Activated T-cell treated with anti-CD3 and anti-CD28 coated beads, Interleukin-2, amount 50 U/mL, for 4 hours (primary cell): ENCODE data around the gene TECTB. TPM values are rescaled to one million over a fixed set of nuclear protein-coding genes. Genes with fewer than 3 reads are reported as not detected.
A peak's percentile ranks its signal among the peaks of the same experiment; 100 is the strongest.

Source experiments
- ATAC-seq, 2 donors: fragments of 200-7000 bp; cut with Tn5 transposase; one replicate each; pipeline ENCODE4 v1.10.0; 2021
- DNase-seq: peaks from one replicate; pipeline ENCODE4 v3.0.0-alpha.2; 2020
- H3K27me3 Mint-ChIP-seq: one replicate; pipeline ENCODE4 v1.8.0; 2021; ENCODE audit warnings: low read depth, mixed read lengths
- H3K36me3 Mint-ChIP-seq: one replicate; pipeline ENCODE4 v1.8.0; 2022; ENCODE audit warnings: mixed read lengths; ENCODE audit not compliant: insufficient read depth
- H3K4me1 Mint-ChIP-seq: one replicate; pipeline ENCODE4 v1.8.0; 2021; ENCODE audit warnings: low read depth, mixed read lengths
- H3K4me3 Mint-ChIP-seq: one replicate; pipeline ENCODE4 v1.8.0; 2021; ENCODE audit warnings: mild to moderate bottlenecking, moderate library complexity, mixed read lengths
- H3K9me3 Mint-ChIP-seq: one replicate; pipeline ENCODE4 v1.8.0; 2021; ENCODE audit warnings: mixed read lengths
- total RNA-seq, 3 donors: library from RNA; stranded (reverse); gene quantifications; one replicate each; pipeline ENCODE4 v1.2.1, GENCODE V29; 2021

Gene TECTB
- total RNA-seq, 3 donors from 2014 or later: not detected

- DNase-seq (peak; percentile 6), ATAC-seq (no peak)
- H3K9me3 Mint-ChIP-seq: no peaks in the 10 kb centered on the region
Observed at GRCh38 chr10:112307358-112308124, 24.3 kb downstream of the TECTB start.

GRCh38 chr10:112308125-112308502 is 24.9 kb downstream of the TECTB start:
- peaks cover 24% of the 10 kb centered on the region for H3K27me3 Mint-ChIP-seq
- H3K4me3 Mint-ChIP-seq: no peak overlapping the region

More at GRCh38 chr10:112307358-112308124, 24.3 kb downstream of the TECTB start:
- Mint-ChIP-seq H3K4me3 (no peak overlapping the region), H3K4me1 (no peaks in the 10 kb centered on the region), H3K27me3 (peaks cover 20% of the 10 kb centered on the region), H3K36me3 (no peaks in the 10 kb centered on the region)

GRCh38 chr10:112311481-112311880 is 28.3 kb downstream of the TECTB start:
- no peak for ATAC-seq
- H3K9me3 Mint-ChIP-seq: no peaks in the 10 kb centered on the region
- no peak for DNase-seq
- H3K27me3 Mint-ChIP-seq: peaks cover 36% of the 10 kb centered on the region
- no peaks in the 10 kb centered on the region for H3K4me1 Mint-ChIP-seq
- H3K4me3 Mint-ChIP-seq: no peak overlapping the region
- no peaks in the 10 kb centered on the region for H3K36me3 Mint-ChIP-seq

More at GRCh38 chr10:112308125-112308502, 24.9 kb downstream of the TECTB start:
- Mint-ChIP-seq H3K4me1 (no peaks in the 10 kb centered on the region), H3K36me3 (no peaks in the 10 kb centered on the region), H3K9me3 (no peaks in the 10 kb centered on the region)
- DNase-seq (no peak), ATAC-seq (no peak)

GRCh38 chr10:112313234-112313633 is 30.0 kb downstream of the TECTB start:
- no peaks in the 10 kb centered on the region for H3K9me3 Mint-ChIP-seq
- no peak for DNase-seq
- peaks cover 35% of the 10 kb centered on the region for H3K27me3 Mint-ChIP-seq
- H3K4me1 Mint-ChIP-seq: no peaks in the 10 kb centered on the region
- ATAC-seq: no peak
- H3K36me3 Mint-ChIP-seq: no peaks in the 10 kb centered on the region
- H3K4me3 Mint-ChIP-seq: no peak overlapping the region

GRCh38 chr10:112313911-112314310 is 30.7 kb downstream of the TECTB start:
- peaks cover 36% of the 10 kb centered on the region for H3K27me3 Mint-ChIP-seq
- no peak overlapping the region for H3K4me3 Mint-ChIP-seq
- DNase-seq (no peak), ATAC-seq (no peak)
- no peaks in the 10 kb centered on the region for H3K36me3 Mint-ChIP-seq
- H3K9me3 Mint-ChIP-seq: no peaks in the 10 kb centered on the region
- H3K4me1 Mint-ChIP-seq: no peaks in the 10 kb centered on the region

GRCh38 chr10:112314822-112315474 is 31.7 kb downstream of the TECTB start:
- DNase-seq (peak; percentile 68), ATAC-seq (peak; percentile 75 to 80)
- no peaks in the 10 kb centered on the region for H3K36me3 Mint-ChIP-seq
- peaks cover 36% of the 10 kb centered on the region for H3K27me3 Mint-ChIP-seq
- no peaks in the 10 kb centered on the region for H3K9me3 Mint-ChIP-seq
- H3K4me1 Mint-ChIP-seq: no peaks in the 10 kb centered on the region
- H3K4me3 Mint-ChIP-seq: no peak overlapping the region

- no peaks in the 10 kb centered on the region for H3K4me1 Mint-ChIP-seq
- H3K9me3 Mint-ChIP-seq: no peaks in the 10 kb centered on the region
- H3K27me3 Mint-ChIP-seq: peaks cover 9% of the 10 kb centered on the region
- ATAC-seq (no peak), DNase-seq (no peak)
- H3K4me3 Mint-ChIP-seq: no peak overlapping the region
- H3K36me3 Mint-ChIP-seq: no peaks in the 10 kb centered on the region
Observed at GRCh38 chr10:112327678-112328077, 44.5 kb downstream of the TECTB start.

- no peaks in the 10 kb centered on the region for H3K36me3 Mint-ChIP-seq
- no peak overlapping the region for H3K4me3 Mint-ChIP-seq
- no peak for ATAC-seq
- H3K4me1 Mint-ChIP-seq: no peaks in the 10 kb centered on the region
- H3K9me3 Mint-ChIP-seq: no peaks in the 10 kb centered on the region
- peaks cover 5% of the 10 kb centered on the region for H3K27me3 Mint-ChIP-seq
- no peak for DNase-seq
Observed at GRCh38 chr10:112330162-112330561, 47.0 kb downstream of the TECTB start.

- DNase-seq (no peak), ATAC-seq (no peak)
- Mint-ChIP-seq H3K4me1 (no peaks in the 10 kb centered on the region), H3K4me3 (no peak overlapping the region), H3K27me3 (peaks cover 2% of the 10 kb centered on the region), H3K9me3 (no peaks in the 10 kb centered on the region), H3K36me3 (no peaks in the 10 kb centered on the region)
Observed at GRCh38 chr10:112330607-112331160, 47.5 kb downstream of the TECTB start.

GRCh38 chr10:112332022-112332421 is 48.8 kb downstream of the TECTB start:
- Mint-ChIP-seq H3K4me3 (no peak overlapping the region), H3K4me1 (no peaks in the 10 kb centered on the region), H3K36me3 (no peaks in the 10 kb centered on the region), H3K9me3 (no peaks in the 10 kb centered on the region), H3K27me3 (no peaks in the 10 kb centered on the region)
- DNase-seq: no peak
- ATAC-seq: no peak

GRCh38 chr10:112332509-112333228 is 49.5 kb downstream of the TECTB start:
- no peak for DNase-seq
- Mint-ChIP-seq H3K4me1 (no peaks in the 10 kb centered on the region), H3K9me3 (no peaks in the 10 kb centered on the region), H3K4me3 (no peak overlapping the region), H3K36me3 (no peaks in the 10 kb centered on the region), H3K27me3 (no peaks in the 10 kb centered on the region)
- no peak for ATAC-seq

GRCh38 chr10:112333452-112333851 is 50.3 kb downstream of the TECTB start:
- Mint-ChIP-seq H3K36me3 (no peaks in the 10 kb centered on the region), H3K4me1 (no peaks in the 10 kb centered on the region), H3K9me3 (no peaks in the 10 kb centered on the region), H3K4me3 (no peak overlapping the region), H3K27me3 (no peaks in the 10 kb centered on the region)
- ATAC-seq: no peak
- DNase-seq: no peak

GRCh38 chr10:112335111-112335867 is 52.1 kb downstream of the TECTB start:
- ATAC-seq (no peak), DNase-seq (no peak)
- H3K4me1 Mint-ChIP-seq: no peaks in the 10 kb centered on the region
- no peaks in the 10 kb centered on the region for H3K9me3 Mint-ChIP-seq
- H3K4me3 Mint-ChIP-seq: no peak overlapping the region
- H3K36me3 Mint-ChIP-seq: no peaks in the 10 kb centered on the region
- no peaks in the 10 kb centered on the region for H3K27me3 Mint-ChIP-seq

- no peak for ATAC-seq
- no peaks in the 10 kb centered on the region for H3K36me3 Mint-ChIP-seq
Observed at GRCh38 chr10:112335868-112336265, 52.7 kb downstream of the TECTB start.

More at GRCh38 chr10:112335868-112336265, 52.7 kb downstream of the TECTB start:
- Mint-ChIP-seq H3K27me3 (no peaks in the 10 kb centered on the region), H3K9me3 (no peaks in the 10 kb centered on the region), H3K4me1 (no peaks in the 10 kb centered on the region), H3K4me3 (no peak overlapping the region)
- no peak for DNase-seq
